Liver (tissue), 9 donors: ENCODE data around the gene LAMA1. TPM values are rescaled to one million over a fixed set of nuclear protein-coding genes. Genes with fewer than 3 reads are reported as not detected.

Experiments used
- DNase-seq: peaks from one replicate; pipeline ENCODE4 v3.0.0-alpha.2; 2017; ENCODE audit warnings: low spot score
- H3K27ac ChIP-seq, 2 donors: one replicate each; pipeline ENCODE4 v1.7.0; 2013; ENCODE audit warnings: inconsistent platforms in 2 of 2, low read length in 2 of 2, control low read depth in 1 of 2, low read depth in 1 of 2, mild to moderate bottlenecking in 1 of 2
- H3K27me3 ChIP-seq, 4 donors: one replicate each; pipeline versions ENCODE4 v1.6.1 to v1.7.0; 2013; ENCODE audit warnings: low read length in 3 of 4, inconsistent platforms in 1 of 4, mild to moderate bottlenecking in 1 of 4, moderate library complexity in 1 of 4; ENCODE audit not compliant: control insufficient read depth in 4 of 4, insufficient read depth in 4 of 4
- H3K36me3 ChIP-seq, 4 donors: one replicate each; pipeline versions ENCODE4 v1.6.1 to v1.7.0; 2013; ENCODE audit warnings: low read length in 3 of 4, mild to moderate bottlenecking in 3 of 4, low read depth in 1 of 4, moderate library complexity in 1 of 4; ENCODE audit not compliant: control insufficient read depth in 4 of 4, insufficient read depth in 3 of 4
- H3K4me1 ChIP-seq, 4 donors: one replicate each; pipeline versions ENCODE4 v1.6.1 to v1.7.0; 2013; ENCODE audit warnings: low read length in 3 of 4, mild to moderate bottlenecking in 3 of 4, moderate library complexity in 1 of 4; ENCODE audit not compliant: control insufficient read depth in 4 of 4, insufficient read depth in 4 of 4
- H3K4me3 ChIP-seq, 3 donors: one replicate each; pipeline versions ENCODE4 v1.6.1 to v1.7.0; 2013; ENCODE audit warnings: low read length in 3 of 3, control low read depth in 1 of 3, low read depth in 1 of 3, mild to moderate bottlenecking in 1 of 3
- H3K9ac ChIP-seq, 2 donors: one replicate each; pipeline ENCODE4 v1.7.0; 2013; ENCODE audit warnings: low read length in 2 of 2, mild to moderate bottlenecking in 2 of 2, moderate library complexity in 2 of 2, control low read depth in 1 of 2, low read depth in 1 of 2
- H3K9me3 ChIP-seq, 4 donors: one replicate each; pipeline versions ENCODE4 v1.6.1 to v1.7.0; 2013; ENCODE audit warnings: low read length in 3 of 4; ENCODE audit not compliant: control insufficient read depth in 4 of 4
- ATF3 ChIP-seq: IDR thresholded peaks from 2 replicates; pipeline ENCODE4 v1.6.1; 2016; ENCODE audit warnings: antibody characterized with exemption
- CTCF ChIP-seq: fragments of 150-350 bp; IDR thresholded peaks from 2 replicates; pipeline ENCODE4 v1.5.1; 2017; ENCODE audit warnings: improper control_type of control experiment, low read depth, low read length; ENCODE audit not compliant: missing input control
- EGR1 ChIP-seq, 2 donors: IDR thresholded peaks; 2 replicates each; pipeline ENCODE4 v1.6.1; 2016 to 2018; ENCODE audit warnings: antibody characterized with exemption in 2 of 2, low read depth in 2 of 2
- FOXA1 ChIP-seq: IDR thresholded peaks from 2 replicates; pipeline ENCODE4 v1.6.1; 2016; ENCODE audit warnings: antibody characterized with exemption
- FOXA2 ChIP-seq: IDR thresholded peaks from 2 replicates; pipeline ENCODE4 v1.6.1; 2016; ENCODE audit warnings: antibody characterized with exemption
- GABPA ChIP-seq, 2 donors: IDR thresholded peaks in 1 of 2; conservative IDR thresholded peaks in 1 of 2; 2 replicates each; pipeline ENCODE4 v1.6.1; 2016; ENCODE audit warnings: antibody characterized with exemption in 2 of 2, mild to moderate bottlenecking in 1 of 2, moderate library complexity in 1 of 2
- HNF4A ChIP-seq, 2 donors: conservative IDR thresholded peaks; 2 replicates each; pipeline ENCODE4 v1.6.1; 2016; ENCODE audit warnings: antibody characterized with exemption in 2 of 2, mild to moderate bottlenecking in 2 of 2
- HNF4G ChIP-seq: IDR thresholded peaks from 2 replicates; pipeline ENCODE4 v1.6.1; 2016; ENCODE audit warnings: antibody characterized with exemption
- JUND ChIP-seq, 2 donors: IDR thresholded peaks; 2 replicates each; pipeline ENCODE4 v1.6.1; 2016; ENCODE audit warnings: antibody characterized with exemption in 2 of 2
- MAX ChIP-seq: IDR thresholded peaks from 2 replicates; pipeline ENCODE4 v1.6.1; 2016; ENCODE audit warnings: antibody characterized with exemption
- NR2F2 ChIP-seq: IDR thresholded peaks from 2 replicates; pipeline ENCODE4 v1.6.1; 2016; ENCODE audit warnings: antibody characterized with exemption
- RAD21 ChIP-seq, 2 donors: IDR thresholded peaks; 2 replicates each; pipeline ENCODE4 v1.6.1; 2016; ENCODE audit warnings: antibody characterized with exemption in 2 of 2, mild to moderate bottlenecking in 2 of 2
- REST ChIP-seq: IDR thresholded peaks from 2 replicates; pipeline ENCODE4 v1.6.1; 2016; ENCODE audit warnings: antibody characterized with exemption, mild to moderate bottlenecking
- RXRA ChIP-seq, 2 donors: IDR thresholded peaks; 2 replicates each; pipeline ENCODE4 v1.6.1; 2017 to 2018; ENCODE audit warnings: antibody characterized with exemption in 2 of 2, mild to moderate bottlenecking in 1 of 2
- SP1 ChIP-seq: IDR thresholded peaks from 2 replicates; pipeline ENCODE4 v1.6.1; 2018; ENCODE audit warnings: antibody characterized with exemption, mild to moderate bottlenecking
- TAF1 ChIP-seq: conservative IDR thresholded peaks from 2 replicates; pipeline ENCODE4 v1.6.1; 2016; ENCODE audit warnings: antibody characterized with exemption, mild to moderate bottlenecking
- YY1 ChIP-seq: IDR thresholded peaks from 2 replicates; pipeline ENCODE4 v1.6.1; 2016; ENCODE audit warnings: antibody characterized with exemption, mild to moderate bottlenecking
- ZBTB33 ChIP-seq: IDR thresholded peaks from 2 replicates; pipeline ENCODE4 v1.6.1; 2016; ENCODE audit warnings: antibody characterized with exemption
- WGBS: extraction: QIAGEN DNeasy Blood & Tissue Kit; methylation state at CpG from one replicate; pipeline ENCODE4 v1.1.7; 2013; 5-methylcytosine and 5-hydroxymethylcytosine counted together
- polyA plus RNA-seq, 2 donors: library from polyadenylated mRNA; stranded (reverse) in 1 of 2; unstranded in 1 of 2; fragments of 200-250 nt in 1 of 2; fragments of >200 nt in 1 of 2; fragmentation: Nextera tagmentation in 1 of 2; extraction: Ambion mirVana in 1 of 2; gene quantifications; one replicate each; pipeline versions ENCODE4 v1.2.1 to v1.2.3, GENCODE V29; 2013 to 2015
- total RNA-seq, 2 donors: library from RNA; depleted of rRNA; stranded (reverse); fragments of >200 nt; gene quantifications; one replicate each; pipeline ENCODE4 v1.2.3, GENCODE V29; 2014
- donor health status: healthy.
- donor health status: healthy.
- donor health status: healthy.
- donor health status: healthy.
- donor health status: healthy.

Gene LAMA1
- total and polyA plus RNA-seq, 4 donors, result 0.05 to 0.67 (median 0.43) TPM

- no peak for TF ChIP-seq ZBTB33
These were observed 4.7 kb downstream of the LAMA1 start (continued) for GRCh38 chr18:7112936-7113335.

GRCh38 chr18:7111134-7111533, 6.5 kb downstream of the LAMA1 start:
- 51% methylated on average over 2 of the region's 2 CpGs for WGBS
- no peak for DNase-seq
- Histone ChIP-seq H3K4me3 (no peak overlapping the region), H3K27me3 (peaks cover 0 to 15% (median 1%) of the 10 kb centered on the region in 4 donors), H3K9me3 (no peaks in the 10 kb centered on the region), H3K36me3 (no peaks in the 10 kb centered on the region), H3K4me1 (peaks cover 0 to 3% (median 3%) of the 10 kb centered on the region in 4 donors), H3K9ac (no peak overlapping the region), H3K27ac (no peak overlapping the region)
- TF ChIP-seq GABPA (IDR thresholded peaks at IDR 0.05 in 1 of 2, conservative IDR thresholded peaks at IDR 0.05 in 1 of 2) (no peak), HNF4A (conservative IDR thresholded peaks at IDR 0.05) (no peak), NR2F2 (no peak), TAF1 (no peak), ATF3 (no peak), SP1 (no peak), YY1 (no peak), CTCF (no peak), FOXA2 (no peak), JUND (IDR thresholded peaks at IDR 0.05) (no peak), RXRA (IDR thresholded peaks at IDR 0.05) (no peak), ZBTB33 (no peak), MAX (no peak), HNF4G (no peak), FOXA1 (no peak), REST (no peak), RAD21 (IDR thresholded peaks at IDR 0.05) (no peak), EGR1 (IDR thresholded peaks at IDR 0.05; ENCODE audit: low read depth in 2 of 2) (no peak)
